H1 (cell line): Measurements from ENCODE around the gene GCM1. TPM values are rescaled to one million over a fixed set of nuclear protein-coding genes. Genes with fewer than 3 reads are reported as not detected.

Experiments
- CTCF ChIA-PET: fragments of 300-600 bp; sonication (Branson Sonifier 250); formaldehyde crosslinking; loops from one replicate; lab custom pipeline; 2021; ENCODE audit not compliant: partially characterized antibody; lab: Charles Lee
- POLR2A ChIA-PET: fragments of 300-600 bp; sonication (Branson Sonifier 250); formaldehyde crosslinking; loops from one replicate; lab custom pipeline; 2021; ENCODE audit warnings: inconsistent platforms; ENCODE audit not compliant: partially characterized antibody; lab: Charles Lee
- DNase-seq, 2 experiments: peaks; one replicate each; pipeline versions ENCODE4 v3.0.0 to v3.0.0-alpha.2; 2010 to 2022; ENCODE audit warnings: low spot score in 2 of 2, low read depth in 1 of 2, mixed read lengths in 1 of 2
- FAIRE-seq: peaks from 2 replicates; lab custom pipeline; 2011; peaks lifted over from hg19 to GRCh38; lab: Jason Lieb, UNC
- H2AFZ ChIP-seq: 2 replicates; pipeline ENCODE4 v1.8.1; 2012; ENCODE audit warnings: low read length, inconsistent platforms
- H2AK5ac ChIP-seq: 2 replicates; pipeline ENCODE4 v1.6.1; 2013; ENCODE audit warnings: low read depth, low read length
- H2BK120ac ChIP-seq: replicated peaks from 2 replicates; pipeline ENCODE3; 2013; ENCODE audit warnings: low read depth, low read length, inconsistent platforms
- H2BK12ac ChIP-seq: 2 replicates; pipeline ENCODE4 v1.6.1; 2013; ENCODE audit warnings: low read depth, low read length
- H2BK15ac ChIP-seq: 2 replicates; pipeline ENCODE4 v1.6.1; 2013; ENCODE audit warnings: low read length
- H2BK20ac ChIP-seq: 2 replicates; pipeline ENCODE4 v1.6.1; 2013; ENCODE audit warnings: low read length
- H2BK5ac ChIP-seq: 2 replicates; pipeline ENCODE4 v1.6.1; 2013; ENCODE audit warnings: low read depth, low read length
- H3K14ac ChIP-seq: 2 replicates; pipeline ENCODE4 v1.6.1; 2013; ENCODE audit warnings: inconsistent platforms; ENCODE audit not compliant: insufficient read length
- H3K18ac ChIP-seq: 2 replicates; pipeline ENCODE4 v1.6.1; 2013; ENCODE audit warnings: low read length; ENCODE audit errors: extremely low read depth
- H3K23ac ChIP-seq: 2 replicates; pipeline ENCODE4 v1.6.1; 2013; ENCODE audit warnings: inconsistent platforms; ENCODE audit not compliant: insufficient read length
- H3K23me2 ChIP-seq: 2 replicates; pipeline ENCODE4 v1.6.1; 2013; ENCODE audit warnings: low read depth, low read length
- H3K27ac ChIP-seq: 2 replicates; pipeline ENCODE4 v1.6.1; 2011; ENCODE audit warnings: low read depth, low read length, inconsistent platforms
- H3K27me3 ChIP-seq, 4 experiments: replicated peaks in 1 of 4; 1 replicate in 1 of 4; 2 replicates in 3 of 4; pipeline versions ENCODE4 v1.6.1 to v1.8.1; 2011 to 2013; ENCODE audit warnings: low read length in 3 of 4, mild to moderate bottlenecking in 3 of 4, inconsistent platforms in 2 of 4, mixed read lengths in 2 of 4, moderate library complexity in 1 of 4; ENCODE audit not compliant: control insufficient read depth in 3 of 4, insufficient read depth in 3 of 4; ENCODE audit errors: extremely low read depth in 1 of 4
- H3K36me3 ChIP-seq, 4 experiments: 2 replicates each; pipeline versions ENCODE4 v1.6.1 to v1.8.1; 2011 to 2013; ENCODE audit warnings: mild to moderate bottlenecking in 4 of 4, low read length in 3 of 4, moderate library complexity in 2 of 4, control low read depth in 1 of 4, inconsistent platforms in 1 of 4; ENCODE audit not compliant: insufficient read depth in 4 of 4, control insufficient read depth in 2 of 4
- H3K4ac ChIP-seq: replicated peaks from 2 replicates; pipeline ENCODE3; 2013; ENCODE audit warnings: low read length, low read depth, mixed read lengths, inconsistent platforms; ENCODE audit not compliant: insufficient read length
- H3K4me1 ChIP-seq, 4 experiments: replicated peaks in 1 of 4; 1 replicate in 1 of 4; 2 replicates in 3 of 4; pipeline versions ENCODE4 v1.6.1 to v1.8.1; 2011 to 2013; ENCODE audit warnings: low read length in 3 of 4, inconsistent platforms in 2 of 4, mixed read lengths in 1 of 4; ENCODE audit not compliant: insufficient read depth in 4 of 4, control insufficient read depth in 3 of 4
- H3K4me2 ChIP-seq, 2 experiments: 2 replicates each; pipeline versions ENCODE4 v1.6.1 to v1.8.1; 2011 to 2013; ENCODE audit warnings: low read depth in 2 of 2, low read length in 2 of 2, control low read depth in 1 of 2, inconsistent platforms in 1 of 2, mild to moderate bottlenecking in 1 of 2; ENCODE audit not compliant: insufficient read depth in 1 of 2
- H3K4me3 ChIP-seq, 4 experiments: fragments of 200-600, 300-600 bp in 1 of 4; sonication (generic), shearing (Covaris generic), sonication (Bioruptor Twin) in 1 of 4; 2 replicates each; pipeline versions ENCODE4 v1.5.1 to v1.8.1; 2011 to 2016; ENCODE audit warnings: low read length in 4 of 4, low read depth in 3 of 4, control low read depth in 2 of 4, inconsistent platforms in 2 of 4, mild to moderate bottlenecking in 2 of 4, mixed read lengths in 1 of 4, moderate library complexity in 1 of 4; ENCODE audit not compliant: insufficient read depth in 2 of 4; ENCODE audit errors: extremely low read depth in 1 of 4
- H3K56ac ChIP-seq: replicated peaks from 2 replicates; pipeline ENCODE3; 2013; ENCODE audit warnings: low read depth, mild to moderate bottlenecking, mixed read lengths, low read length, inconsistent platforms; ENCODE audit not compliant: insufficient read length
- H3K79me1 ChIP-seq: 2 replicates; pipeline ENCODE4 v1.6.1; 2013; ENCODE audit warnings: low read depth, low read length, control low read depth
- H3K79me2 ChIP-seq, 2 experiments: 2 replicates each; pipeline versions ENCODE4 v1.6.1 to v1.8.1; 2012 to 2013; ENCODE audit warnings: low read length in 2 of 2, mild to moderate bottlenecking in 2 of 2, inconsistent platforms in 1 of 2; ENCODE audit not compliant: insufficient read depth in 2 of 2, control insufficient read depth in 1 of 2
- H3K9ac ChIP-seq, 4 experiments: replicated peaks in 1 of 4; 1 replicate in 1 of 4; 2 replicates in 3 of 4; pipeline versions ENCODE4 v1.6.1 to v1.8.1; 2011 to 2013; ENCODE audit warnings: low read depth in 3 of 4, low read length in 3 of 4, control low read depth in 2 of 4, mild to moderate bottlenecking in 2 of 4, moderate library complexity in 2 of 4, inconsistent platforms in 1 of 4; ENCODE audit errors: extremely low read depth in 1 of 4
- H3K9me3 ChIP-seq, 2 experiments: 2 replicates each; pipeline versions ENCODE4 v1.6.1 to v1.8.1; 2012 to 2013; ENCODE audit warnings: mild to moderate bottlenecking in 2 of 2, moderate library complexity in 2 of 2, control low read depth in 1 of 2, inconsistent platforms in 1 of 2, low read depth in 1 of 2, low read length in 1 of 2, mixed read lengths in 1 of 2; ENCODE audit not compliant: insufficient read depth in 2 of 2
- H4K20me1 ChIP-seq, 2 experiments: replicated peaks in 1 of 2; 2 replicates each; pipeline versions ENCODE3 to v1.8.1; 2011 to 2013; ENCODE audit warnings: inconsistent platforms in 2 of 2, low read length in 2 of 2, mild to moderate bottlenecking in 1 of 2; ENCODE audit not compliant: insufficient read depth in 2 of 2, control insufficient read depth in 1 of 2
- H4K5ac ChIP-seq: 2 replicates; pipeline ENCODE4 v1.6.1; 2013; ENCODE audit warnings: low read length, low read depth, mixed read lengths, inconsistent platforms; ENCODE audit not compliant: insufficient read length
- H4K8ac ChIP-seq: 2 replicates; pipeline ENCODE4 v1.8.0; 2013; ENCODE audit warnings: mild to moderate bottlenecking, moderate library complexity, low read length, inconsistent platforms; ENCODE audit not compliant: insufficient read depth; ENCODE audit errors: extremely low read depth
- H4K91ac ChIP-seq: replicated peaks from 2 replicates; pipeline ENCODE3; 2013; ENCODE audit warnings: low read length, mixed read lengths, inconsistent platforms; ENCODE audit not compliant: insufficient read length
- EGR1 ChIP-seq: IDR thresholded peaks from 2 replicates; pipeline ENCODE4 v1.6.1; 2011; ENCODE audit warnings: low read depth, low read length, borderline replicate concordance
- PHF8 ChIP-seq: fragments of 200-600 bp; sonication (generic); conservative IDR thresholded peaks from 2 replicates; pipeline ENCODE4 v1.7.1; 2012; ENCODE audit warnings: low read depth, mild to moderate bottlenecking, inconsistent platforms, low read length, moderate library complexity
- POLR2A ChIP-seq, 2 experiments: IDR thresholded peaks; 1 replicate in 1 of 2; 2 replicates in 1 of 2; pipeline ENCODE4 v1.6.1; 2011; ENCODE audit warnings: low read depth in 2 of 2, low read length in 2 of 2, mild to moderate bottlenecking in 2 of 2; ENCODE audit errors: control extremely low read depth in 1 of 2
- POU5F1 ChIP-seq: IDR thresholded peaks from 2 replicates; pipeline ENCODE4 v1.6.1; 2011; ENCODE audit warnings: low read depth, mild to moderate bottlenecking, low read length, moderate library complexity
- SAP30 ChIP-seq: fragments of 300-600 bp; sonication (generic); IDR thresholded peaks from 2 replicates; pipeline ENCODE4 v1.7.1; 2012; ENCODE audit warnings: low read length, moderate library complexity, mild to moderate bottlenecking, inconsistent platforms; ENCODE audit not compliant: insufficient read depth, insufficient replicate concordance
- SP1 ChIP-seq: IDR thresholded peaks from 2 replicates; pipeline ENCODE4 v1.6.1; 2011; ENCODE audit warnings: low read depth, low read length
- TCF12 ChIP-seq: IDR thresholded peaks from 2 replicates; pipeline ENCODE4 v1.6.1; 2011; ENCODE audit warnings: low read depth, mild to moderate bottlenecking, low read length
- WGBS, 2 experiments: shearing (Covaris generic) in 1 of 2; methylation state at CpG; one replicate each; pipeline versions ENCODE4 v1.1.6 to v1.1.7; 2013 to 2015; ENCODE audit warnings: low lambda C conversion rate in 2 of 2, mixed read lengths in 2 of 2, inconsistent platforms in 1 of 2, low coverage in 1 of 2, missing lambda C conversion rate in 1 of 2; ENCODE audit not compliant: insufficient replicate concordance in 2 of 2, insufficient coverage in 1 of 2, insufficient read length in 1 of 2; ENCODE audit errors: extremely low coverage in 1 of 2, missing lambda C conversion rate in 1 of 2; 5-methylcytosine and 5-hydroxymethylcytosine counted together
- polyA plus RNA-seq, 7 experiments: library from polyadenylated mRNA; depleted of rRNA in 3 of 7; stranded (reverse) in 5 of 7; unstranded in 2 of 7; fragments of >200 nt in 5 of 7; fragments of 200-250 nt in 2 of 7; gene quantifications; 1 replicate in 5 of 7; 2 replicates in 1 of 7; 4 replicates in 1 of 7; pipeline versions ENCODE4 v1.2.1 to v1.2.3, GENCODE V29; 2011 to 2013; ENCODE audit warnings: missing spikeins in 2 of 7, mixed read lengths in 2 of 7
- total RNA-seq: library from RNA; stranded (reverse); fragmentation: NEBNext Ultra II Directional; extraction: Animal tissue kit (Norgen Biotek cat#: 25700); gene quantifications from 2 replicates; pipeline ENCODE4 v1.2.1, GENCODE V29; 2021

Gene GCM1
- total and polyA plus RNA-seq, 2 of the 8 experiments (the other 6 are each of a cell fraction or from before 2014, with no cell fraction given), result not detected

DNA sequence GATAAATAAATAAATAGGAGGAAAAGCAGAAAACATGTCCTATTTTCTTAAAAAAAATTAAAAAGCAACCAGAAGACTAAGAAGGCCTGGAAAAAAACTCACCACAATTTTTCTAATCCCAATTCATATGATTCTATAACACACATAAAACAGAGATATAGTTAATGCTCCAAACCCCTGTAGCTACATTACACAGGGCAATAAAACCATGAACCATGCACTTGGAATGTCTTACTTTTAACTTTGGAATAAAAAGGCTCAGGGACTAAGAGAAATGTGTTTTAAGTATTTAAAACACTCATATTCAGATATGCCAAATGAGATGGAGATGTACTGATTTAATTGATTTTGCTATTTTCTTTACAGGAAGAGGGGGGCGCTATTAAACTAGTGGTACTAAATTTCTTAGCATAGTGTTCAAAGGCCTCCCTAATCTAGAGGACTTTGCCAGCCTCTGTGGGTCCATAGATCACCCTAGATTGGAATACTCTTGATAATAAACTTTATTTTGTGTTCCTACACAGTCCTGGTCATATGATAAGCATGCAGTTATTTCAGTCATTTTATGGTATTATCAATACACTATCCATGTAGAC is 30.3 kb upstream of the GCM1 start:
- no peak overlapping the region for H2BK20ac ChIP-seq
- TF ChIP-seq POLR2A (IDR thresholded peaks at IDR 0.05; ENCODE audit: control extremely low read depth in 1 of 2, low read depth in 2 of 2, low read length in 2 of 2), result no peak
- TF ChIP-seq EGR1, result no peak
- no peak for TF ChIP-seq SAP30
- no peak for TF ChIP-seq PHF8
- no peak for TF ChIP-seq POU5F1
- TF ChIP-seq SP1, result no peak
- no peak for TF ChIP-seq TCF12
- TF ChIP-seq, all 59 proteins: peak for 0
- CTCF ChIA-PET, result interaction anchor here (1.3 kb wide), 1 partner anchor 82 kb away, joined by 3 read pairs; no protein-coding TSS in a partner anchor

More for the DNA sequence above, 30.3 kb upstream of the GCM1 start:
- no peak overlapping the region for H4K8ac ChIP-seq
- no peak overlapping the region for H2BK5ac ChIP-seq
- H3K9me3 ChIP-seq, result no peaks in the 10 kb centered on the region
- H2AFZ ChIP-seq, result no peak overlapping the region
- POLR2A ChIA-PET, result no interaction called here
- no peak overlapping the region for H4K91ac ChIP-seq
- H4K5ac ChIP-seq, result no peak overlapping the region
- no peaks in the 10 kb centered on the region for H4K20me1 ChIP-seq
- no peaks in the 10 kb centered on the region; the same call in 1 of the 2 replicates for H3K23me2 ChIP-seq
- DNase-seq (no peak), FAIRE-seq (no peak)
- no peaks in the 10 kb centered on the region for H3K79me1 ChIP-seq
- no peaks in the 10 kb centered on the region for H3K79me2 ChIP-seq
- H3K14ac ChIP-seq, result no peak overlapping the region
- H3K4me2 ChIP-seq, result no peak overlapping the region
- no peak overlapping the region for H3K27ac ChIP-seq
- no peaks in the 10 kb centered on the region for H3K36me3 ChIP-seq
- no peak overlapping the region for H3K23ac ChIP-seq
- 57% methylated on average over 1 of the region's 1 CpG; no CpG with 5 or more reads in 1 of the 2 experiments for WGBS, 2 experiments
- H3K27me3 ChIP-seq, result no peaks in the 10 kb centered on the region
- H2BK12ac ChIP-seq, result no peak overlapping the region
- no peak overlapping the region for H2BK15ac ChIP-seq
- H3K4me1 ChIP-seq, result no peaks in the 10 kb centered on the region
- H3K56ac ChIP-seq, result no peak overlapping the region
- H2BK120ac ChIP-seq, result no peak overlapping the region
- H3K18ac ChIP-seq, result no peak overlapping the region
- no peak overlapping the region for H2AK5ac ChIP-seq
- no peak overlapping the region for H3K4me3 ChIP-seq
- no peak overlapping the region for H3K4ac ChIP-seq
- H3K9ac ChIP-seq, result no peak overlapping the region
